Spinal cord (tissue), 10 donors: Measurements from ENCODE around the gene DHRS13. TPM values are rescaled to one million over a fixed set of nuclear protein-coding genes. Genes with fewer than 3 reads are reported as not detected.

Experiments
- DNase-seq, 6 donors: peaks; one replicate each; pipeline versions ENCODE4 v3.0.0 to v3.0.0-alpha.2; 2013 to 2015; ENCODE audit warnings: low spot score in 6 of 6, low read depth in 4 of 6
- H3K27ac ChIP-seq: one replicate; pipeline ENCODE4 v1.5.1; 2013; ENCODE audit warnings: low read depth, low read length, control low read depth
- H3K27me3 ChIP-seq: one replicate; pipeline ENCODE4 v1.6.1; 2013; ENCODE audit warnings: low read length; ENCODE audit not compliant: control insufficient read depth, insufficient read depth
- H3K36me3 ChIP-seq: one replicate; pipeline ENCODE4 v1.6.1; 2013; ENCODE audit warnings: low read length; ENCODE audit not compliant: control insufficient read depth, insufficient read depth
- H3K4me1 ChIP-seq: one replicate; pipeline ENCODE4 v1.6.1; 2013; ENCODE audit warnings: low read length; ENCODE audit not compliant: control insufficient read depth, insufficient read depth
- H3K4me3 ChIP-seq: one replicate; pipeline ENCODE4 v1.5.1; 2013; ENCODE audit warnings: low read depth, low read length, control low read depth
- H3K9me3 ChIP-seq: one replicate; pipeline ENCODE4 v1.6.1; 2013; ENCODE audit warnings: low read length; ENCODE audit not compliant: control insufficient read depth, insufficient read depth
- WGBS: methylation state at CpG from one replicate; pipeline ENCODE4 v1.1.5; 2013; ENCODE audit warnings: missing lambda C conversion rate; ENCODE audit not compliant: insufficient coverage; 5-methylcytosine and 5-hydroxymethylcytosine counted together
- polyA plus RNA-seq, 2 donors: library from polyadenylated mRNA; unstranded; fragments of 120-200 nt; gene quantifications; one replicate each; pipeline ENCODE4 v1.2.1, GENCODE V29; 2013; ENCODE audit not compliant: insufficient read length in 2 of 2
- total RNA-seq, 2 donors: library from RNA; depleted of rRNA in 1 of 2; stranded (reverse); fragments of 120-200 nt in 1 of 2; fragments of >200 nt in 1 of 2; gene quantifications; one replicate each; pipeline versions ENCODE4 v1.2.3 to v1.2.4, GENCODE V29; 2013 to 2014
- donor health status: healthy.

The DHRS13 gene
- total and polyA plus RNA-seq, 4 donors: 19.8 to 34.0 (median 26.8) TPM

DNA sequence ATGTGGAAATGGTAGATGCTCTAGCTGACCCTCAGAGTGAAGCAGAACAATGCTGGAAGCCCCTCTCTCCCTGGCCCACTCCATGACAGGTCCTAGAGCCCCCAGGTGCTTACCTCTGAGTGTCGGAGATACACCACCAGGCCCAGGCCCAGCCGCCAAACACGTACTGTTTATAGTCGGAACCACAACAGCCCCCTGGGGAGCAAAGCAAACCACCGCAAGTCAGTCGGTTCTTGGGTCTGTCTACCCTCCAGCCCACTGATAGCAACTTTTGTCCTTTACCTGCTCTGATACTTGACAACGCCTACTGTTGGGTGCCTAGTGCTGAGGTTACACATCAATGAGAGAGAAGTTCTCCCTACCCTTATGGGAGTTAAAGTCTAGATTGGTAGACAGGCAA is 14.0 kb downstream of the DHRS13 start:
- 85% methylated on average over 3 of the region's 7 CpGs for WGBS
- Histone ChIP-seq H3K36me3 (peaks cover 70% of the 10 kb centered on the region), H3K4me1 (peaks cover 6% of the 10 kb centered on the region), H3K4me3 (no peak overlapping the region), H3K27ac (no peak overlapping the region), H3K9me3 (no peaks in the 10 kb centered on the region), H3K27me3 (no peaks in the 10 kb centered on the region)
- DNase-seq: no peak

DNA sequence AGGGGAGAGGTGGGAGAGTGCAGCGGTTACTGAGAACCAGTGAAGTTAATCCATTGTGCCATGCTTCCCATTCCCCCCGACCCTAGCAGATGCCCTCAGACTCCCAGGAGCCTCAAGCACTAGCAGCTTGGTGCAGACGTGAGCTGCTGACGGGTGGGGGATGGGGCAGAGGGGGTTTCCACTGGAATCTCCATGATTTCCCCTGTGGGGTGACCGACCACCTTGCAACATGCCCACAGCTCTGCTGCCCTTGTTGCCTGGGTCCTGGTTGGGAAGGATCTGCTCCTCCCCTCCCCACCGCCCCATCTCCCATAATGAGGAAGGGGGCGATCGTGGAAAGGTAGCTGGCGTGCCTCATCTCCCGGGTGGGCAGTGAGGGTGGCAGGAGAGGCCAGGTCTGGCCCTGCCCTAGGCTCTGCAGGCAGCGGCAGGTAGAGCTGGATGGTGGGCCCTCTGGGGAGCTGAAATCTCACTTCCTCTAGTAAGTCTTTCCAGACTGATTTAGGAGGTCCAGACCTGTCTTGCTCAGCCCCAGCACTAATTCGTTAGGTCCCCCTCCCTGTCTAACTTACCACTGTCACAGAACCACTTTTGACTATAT is 14.9 kb downstream of the DHRS13 start:
- H3K9me3 ChIP-seq: no peaks in the 10 kb centered on the region
- WGBS: 93% methylated on average over 4 of the region's 12 CpGs
- no peak overlapping the region for H3K4me3 ChIP-seq
- no peak overlapping the region for H3K27ac ChIP-seq
- H3K4me1 ChIP-seq: peaks cover 3% of the 10 kb centered on the region
- H3K27me3 ChIP-seq: no peaks in the 10 kb centered on the region
- DNase-seq: no peak
- peaks cover 72% of the 10 kb centered on the region for H3K36me3 ChIP-seq

DNA sequence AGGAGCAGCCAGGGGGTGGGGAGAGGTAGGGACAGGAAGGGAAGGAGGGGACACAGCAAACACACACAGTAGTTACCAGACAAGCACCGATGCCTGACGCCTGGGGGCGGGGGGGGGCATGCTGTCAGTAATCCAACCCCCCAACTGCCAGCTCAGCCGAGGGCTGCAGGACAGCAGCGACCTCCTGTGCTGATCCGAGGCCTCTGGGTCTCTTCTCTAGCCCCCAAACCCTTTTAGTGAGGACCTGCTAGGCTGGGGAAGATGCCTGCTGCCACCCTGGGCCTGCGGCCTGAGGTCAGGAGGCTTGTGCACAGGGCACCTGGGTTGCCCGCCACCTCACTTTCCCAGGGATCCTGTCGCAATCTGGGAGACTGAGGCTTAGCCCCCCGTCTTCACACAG is 16.9 kb downstream of the DHRS13 start:
- H3K27ac ChIP-seq: no peak overlapping the region
- no peaks in the 10 kb centered on the region for H3K27me3 ChIP-seq
- DNase-seq: no peak
- no peaks in the 10 kb centered on the region for H3K4me1 ChIP-seq
- H3K36me3 ChIP-seq: peaks cover 79% of the 10 kb centered on the region
- no peak overlapping the region for H3K4me3 ChIP-seq
- WGBS: 82% methylated on average over 9 of the region's 10 CpGs
- H3K9me3 ChIP-seq: no peaks in the 10 kb centered on the region

DNA sequence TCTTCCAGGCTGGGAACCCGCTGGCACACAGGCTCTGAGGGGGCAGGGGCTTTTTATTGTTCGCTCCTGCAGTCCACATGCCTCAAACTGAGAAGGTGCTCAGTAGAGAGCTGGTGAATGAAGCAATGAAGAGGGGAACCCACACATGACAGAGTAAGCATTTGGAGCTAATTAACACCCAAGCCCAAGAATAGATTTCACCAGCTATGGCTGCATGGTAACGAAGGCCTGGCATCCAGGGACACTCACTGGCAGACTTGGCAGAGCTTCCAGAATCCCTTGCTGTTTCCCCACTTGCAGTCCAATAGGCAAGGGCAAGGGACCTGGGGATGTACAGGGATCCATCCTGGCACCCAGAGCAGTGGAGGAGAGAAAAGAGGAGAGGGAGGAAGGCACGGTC is 17.5 kb downstream of the DHRS13 start:
- DNase-seq: no peak
- Histone ChIP-seq H3K27ac (no peak overlapping the region), H3K27me3 (no peaks in the 10 kb centered on the region), H3K4me3 (no peak overlapping the region), H3K4me1 (no peaks in the 10 kb centered on the region), H3K36me3 (peaks cover 82% of the 10 kb centered on the region), H3K9me3 (no peaks in the 10 kb centered on the region)
- 85% methylated on average over 4 of the region's 4 CpGs for WGBS

DNA sequence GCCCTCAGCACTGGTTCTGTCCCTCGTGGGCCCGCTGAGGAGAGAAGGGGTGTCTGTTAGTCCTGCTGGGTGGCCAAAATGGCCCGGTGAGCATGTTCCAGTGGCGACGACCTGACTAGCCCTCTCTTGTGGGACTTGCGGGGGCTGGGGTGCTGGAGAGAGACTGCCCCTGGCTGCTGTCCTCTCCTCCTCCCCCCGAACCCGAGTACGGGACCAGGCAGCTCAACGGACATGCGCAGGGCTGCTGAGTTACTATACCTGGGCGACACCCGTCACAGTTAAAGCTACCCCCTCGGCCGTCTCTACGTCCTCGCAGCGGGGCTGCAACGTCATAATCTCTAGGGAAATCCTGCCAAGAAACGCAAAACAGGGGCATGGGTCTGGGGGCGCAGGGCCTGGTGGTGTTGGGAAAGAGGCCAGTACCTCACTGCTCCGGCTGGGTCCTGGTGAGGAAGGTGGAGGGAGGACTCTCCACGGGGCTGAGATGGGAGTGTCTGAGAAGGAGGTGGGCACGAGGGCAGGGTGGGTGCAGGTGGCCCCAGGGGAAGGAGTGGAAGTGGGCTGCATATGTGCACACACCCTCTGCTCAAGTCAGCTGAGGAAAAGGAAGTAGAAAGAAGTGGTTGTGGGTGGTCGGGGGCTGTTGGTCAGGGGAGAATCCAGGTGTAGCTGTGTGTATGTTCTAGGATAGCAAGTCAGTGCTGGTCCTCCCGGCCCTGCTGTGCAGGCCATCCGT is 18.7 kb downstream of the DHRS13 start:
- Histone ChIP-seq H3K9me3 (no peaks in the 10 kb centered on the region), H3K4me3 (no peak overlapping the region), H3K27me3 (no peaks in the 10 kb centered on the region), H3K4me1 (no peaks in the 10 kb centered on the region), H3K27ac (no peak overlapping the region), H3K36me3 (peaks cover 94% of the 10 kb centered on the region)
- WGBS: 91% methylated on average over 27 of the region's 27 CpGs
- DNase-seq: no peak

DNA sequence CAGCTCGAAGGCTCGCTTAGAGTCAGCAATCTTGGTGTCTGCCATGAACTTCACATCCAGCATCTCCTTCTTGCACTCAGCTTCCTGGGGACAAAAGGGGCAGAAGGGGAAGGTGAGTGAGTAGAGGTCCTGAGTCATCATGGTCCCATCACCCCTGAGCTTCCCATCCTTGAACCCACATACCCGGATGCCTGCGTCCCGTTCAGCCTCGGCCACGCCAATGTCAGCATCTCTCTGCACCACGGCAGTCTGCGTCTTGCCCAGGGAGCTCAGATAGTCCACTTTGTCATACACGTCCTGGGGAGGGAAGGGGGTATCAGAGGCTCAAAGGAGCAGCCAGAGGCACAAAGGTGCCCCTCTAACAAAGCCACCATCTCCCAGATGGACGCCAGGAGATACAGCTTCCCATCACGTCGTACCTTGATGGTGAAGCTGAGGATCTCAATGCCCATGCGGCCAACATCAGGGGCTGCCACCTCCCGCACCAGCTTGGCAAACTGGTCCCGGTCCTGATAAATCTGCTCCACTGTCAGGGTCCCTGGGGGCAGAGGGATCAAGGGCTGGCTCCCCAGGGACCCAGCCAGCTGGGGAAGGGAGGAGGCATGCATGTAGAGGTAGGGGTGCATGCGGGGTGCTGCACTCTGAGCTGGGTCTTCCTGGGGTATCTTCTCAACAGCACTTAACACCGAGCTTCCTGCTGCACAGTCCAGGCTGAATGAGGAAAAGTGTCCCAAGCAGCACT is 20.6 kb downstream of the DHRS13 start:
- no peak for DNase-seq
- peaks cover 86% of the 10 kb centered on the region for H3K36me3 ChIP-seq
- no peak overlapping the region for H3K27ac ChIP-seq
- H3K27me3 ChIP-seq: no peaks in the 10 kb centered on the region
- H3K4me3 ChIP-seq: no peak overlapping the region
- H3K4me1 ChIP-seq: no peaks in the 10 kb centered on the region
- 95% methylated on average over 7 of the region's 18 CpGs for WGBS
- H3K9me3 ChIP-seq: no peaks in the 10 kb centered on the region

DNA sequence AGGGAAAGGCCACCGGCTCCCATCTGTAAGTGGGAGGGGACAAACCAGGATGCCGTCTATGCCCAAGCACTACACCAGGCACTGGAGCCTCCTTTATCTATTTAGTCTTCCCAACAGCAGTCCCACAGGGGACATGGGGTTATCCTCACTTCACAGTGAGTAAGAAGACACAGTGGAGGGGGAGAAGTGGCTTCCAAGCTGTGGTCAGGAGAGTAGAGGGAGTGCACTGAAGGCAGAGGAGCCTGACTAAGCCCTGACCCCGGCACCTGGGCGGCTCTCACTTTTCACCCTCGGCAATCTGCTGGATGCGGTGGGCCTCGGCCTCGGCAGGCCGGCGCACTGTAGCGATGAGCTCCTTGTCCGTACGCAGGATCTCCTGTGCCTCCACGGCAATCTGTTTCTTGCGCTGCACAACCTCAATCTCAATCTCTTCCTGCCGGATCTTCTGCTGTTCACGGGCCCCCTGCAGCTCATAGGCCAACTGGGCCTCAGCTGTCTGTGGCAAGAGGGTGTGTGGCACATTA is 21.3 kb downstream of the DHRS13 start:
- no peak overlapping the region for H3K4me3 ChIP-seq
- H3K9me3 ChIP-seq: no peaks in the 10 kb centered on the region
- H3K36me3 ChIP-seq: peaks cover 79% of the 10 kb centered on the region
- 95% methylated on average over 12 of the region's 17 CpGs for WGBS
- no peak for DNase-seq
- H3K27ac ChIP-seq: no peak overlapping the region
- H3K27me3 ChIP-seq: no peaks in the 10 kb centered on the region
- H3K4me1 ChIP-seq: no peaks in the 10 kb centered on the region

DNA sequence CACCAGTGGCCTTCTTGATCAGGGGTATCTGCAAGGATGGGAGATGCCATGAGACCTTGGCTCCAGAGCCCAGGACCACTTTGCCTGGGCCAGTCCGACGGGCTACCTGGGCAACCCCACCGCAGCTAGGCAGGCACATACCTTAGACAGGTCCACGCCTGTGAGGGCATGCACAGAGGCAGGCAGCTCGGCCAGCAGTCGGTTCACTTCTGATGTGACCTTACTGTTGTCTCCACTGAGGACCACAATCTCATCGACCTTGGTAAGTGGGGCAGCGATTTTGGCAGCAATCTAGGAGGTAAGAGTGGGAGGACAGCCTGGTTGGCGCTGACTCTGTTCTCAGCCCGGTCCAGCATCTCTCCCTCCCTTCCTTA is 22.3 kb downstream of the DHRS13 start:
- H3K4me3 ChIP-seq: no peak overlapping the region
- peaks cover 68% of the 10 kb centered on the region for H3K36me3 ChIP-seq
- DNase-seq: no peak
- H3K9me3 ChIP-seq: no peaks in the 10 kb centered on the region
- H3K27me3 ChIP-seq: no peaks in the 10 kb centered on the region
- no peak overlapping the region for H3K27ac ChIP-seq
- H3K4me1 ChIP-seq: no peaks in the 10 kb centered on the region
- 97% methylated on average over 8 of the region's 10 CpGs for WGBS

DNA sequence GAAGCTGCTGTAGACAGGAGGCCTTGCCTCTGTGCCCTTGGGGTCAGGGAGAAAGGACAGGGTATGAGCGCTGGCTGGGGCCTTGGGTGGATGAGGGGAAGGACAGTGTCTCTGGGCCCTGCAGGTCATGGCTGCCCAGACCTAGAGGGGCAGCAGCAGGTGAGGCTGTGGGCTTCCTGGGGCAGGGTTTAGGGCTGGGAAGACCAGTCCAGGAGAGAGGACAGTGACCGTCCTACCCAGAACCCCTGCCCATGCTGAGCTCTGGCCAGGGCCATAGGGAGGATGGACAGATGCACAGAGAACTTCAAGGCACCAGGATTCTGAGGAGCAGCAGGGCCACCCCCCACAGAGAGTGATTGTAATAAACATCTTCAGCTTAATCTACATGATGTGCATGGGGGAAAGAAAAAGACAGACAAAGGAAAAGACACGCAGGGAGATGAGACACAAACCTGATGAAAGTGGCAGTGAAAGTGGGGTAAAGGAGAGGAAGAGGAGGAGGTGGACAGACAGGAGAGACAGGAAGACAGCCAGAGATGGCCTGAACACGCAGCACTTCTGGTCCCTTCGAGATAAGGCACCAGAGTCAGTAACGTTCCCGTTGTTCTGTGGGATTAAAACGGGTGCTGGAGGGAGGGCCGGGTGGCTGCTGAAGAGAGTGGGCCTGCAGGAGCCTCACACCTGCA is 22.9 kb downstream of the DHRS13 start:
- DNase-seq: no peak
- Histone ChIP-seq H3K27me3 (no peaks in the 10 kb centered on the region), H3K27ac (no peak overlapping the region), H3K36me3 (peaks cover 63% of the 10 kb centered on the region), H3K4me3 (no peak overlapping the region), H3K9me3 (no peaks in the 10 kb centered on the region), H3K4me1 (no peaks in the 10 kb centered on the region)
- WGBS: 86% methylated on average over 9 of the region's 9 CpGs
